NT2/D1 (cell line): ENCODE measurements around the gene TTLL1.

Experiments used
- YY1 ChIP-seq: IDR thresholded peaks from 2 replicates; pipeline ENCODE4 v1.6.1; 2011; ENCODE audit not compliant: insufficient read length, insufficient read depth
- ZNF274 ChIP-seq: IDR thresholded peaks from 2 replicates; pipeline ENCODE4 v1.6.1; 2011; ENCODE audit warnings: mild to moderate bottlenecking, low read depth, low read length

DNA sequence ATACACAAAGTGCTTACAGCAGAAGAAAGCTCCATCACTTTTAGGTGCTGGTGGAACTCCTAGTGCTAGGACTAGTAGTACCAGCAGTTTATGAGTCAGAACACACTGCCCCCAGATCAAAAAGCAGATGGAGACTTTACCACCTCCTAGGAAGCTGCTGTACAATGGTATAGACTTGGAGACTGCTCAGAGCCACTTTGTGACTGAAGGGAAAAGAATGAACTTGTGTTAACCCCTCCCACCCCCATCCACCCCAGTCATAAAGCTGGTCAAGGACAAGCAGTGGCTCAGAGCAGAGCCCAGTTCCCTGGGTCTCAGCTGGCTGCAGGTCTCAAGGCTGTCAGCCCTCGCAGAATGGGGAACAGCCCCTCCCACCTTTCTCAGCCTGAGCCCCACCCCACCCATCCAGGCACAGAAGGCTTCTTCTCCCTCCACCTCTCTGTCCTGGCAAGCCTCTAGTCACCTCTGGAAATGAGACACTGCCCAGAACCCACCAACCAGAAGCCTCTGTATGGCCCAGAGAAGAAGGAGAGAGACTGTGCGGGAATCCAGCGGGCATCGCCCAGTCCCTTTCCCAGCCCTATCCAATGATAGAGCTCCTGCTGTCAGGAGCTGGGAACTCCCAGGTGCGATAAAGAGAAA, 98.1 kb downstream of the TTLL1 start:
- TF ChIP-seq ZNF274, result no peak
- no peak for TF ChIP-seq YY1
